GM21447 (cell line): ENCODE data around the gene POLA1.

Experiments
- ATAC-seq: cut with Tn5 transposase; IDR thresholded peaks from one replicate; pipeline ENCODE4 v1.9.1; 2021; ENCODE audit not compliant: unreplicated experiment

The POLA1 gene

GRCh38 chrX:24684048-24684447, 9.7 kb upstream of the POLA1 start:
- no peak for ATAC-seq

- no peak for ATAC-seq
Measured at GRCh38 chrX:24692305-24692704, 1.4 kb upstream of the POLA1 start.

GRCh38 chrX:24694825-24695224, 1.1 kb downstream of the POLA1 start:
- ATAC-seq, result no peak

- ATAC-seq, result no peak
Measured at GRCh38 chrX:24696294-24696693, 2.6 kb downstream of the POLA1 start.

- ATAC-seq, result peak; percentile 99
Measured at GRCh38 chrX:24702362-24703184, 8.9 kb downstream of the POLA1 start.

- ATAC-seq, result no peak
Measured at GRCh38 chrX:24703185-24703494, 9.4 kb downstream of the POLA1 start.

- ATAC-seq, result no peak
Measured at GRCh38 chrX:24718771-24719170, 25.1 kb downstream of the POLA1 start.

- ATAC-seq, result no peak
Measured at GRCh38 chrX:24720036-24720435, 26.3 kb downstream of the POLA1 start.

- ATAC-seq, result no peak
Measured at GRCh38 chrX:24728530-24728929, 34.8 kb downstream of the POLA1 start.

- ATAC-seq, result no peak
Measured at GRCh38 chrX:24732766-24733500, 39.2 kb downstream of the POLA1 start.

GRCh38 chrX:24741330-24741729, 47.6 kb downstream of the POLA1 start:
- no peak for ATAC-seq

- ATAC-seq, result no peak
Measured at GRCh38 chrX:24748196-24748595, 54.5 kb downstream of the POLA1 start.

- no peak for ATAC-seq
Measured at GRCh38 chrX:24759786-24760185, 66.1 kb downstream of the POLA1 start.

GRCh38 chrX:24760363-24761000, 66.8 kb downstream of the POLA1 start:
- no peak for ATAC-seq

GRCh38 chrX:24761306-24761705, 67.6 kb downstream of the POLA1 start:
- no peak for ATAC-seq

GRCh38 chrX:24763989-24764388, 70.3 kb downstream of the POLA1 start:
- no peak for ATAC-seq

- no peak for ATAC-seq
Measured at GRCh38 chrX:24767557-24767956, 73.8 kb downstream of the POLA1 start.

GRCh38 chrX:24768556-24768955, 74.8 kb downstream of the POLA1 start:
- no peak for ATAC-seq

GRCh38 chrX:24774650-24775049, 80.9 kb downstream of the POLA1 start:
- no peak for ATAC-seq

GRCh38 chrX:24775891-24776290, 82.2 kb downstream of the POLA1 start:
- no peak for ATAC-seq

GRCh38 chrX:24777660-24778059, 83.9 kb downstream of the POLA1 start:
- ATAC-seq, result peak; percentile 97

GRCh38 chrX:24782011-24782410, 88.3 kb downstream of the POLA1 start:
- no peak for ATAC-seq
